K562 (cell line): ENCODE data around the gene TECPR1. TPM values are rescaled to one million over a fixed set of nuclear protein-coding genes. Genes with fewer than 3 reads are reported as not detected.

Experiments
- E2F5 ChIP-seq: sonication (generic); formaldehyde crosslinking; IDR thresholded peaks from 2 replicates; pipeline ENCODE4 v1.8.0; 2022; ENCODE audit warnings: mild to moderate bottlenecking, missing genetic modification reagents
- MNT ChIP-seq, 2 experiments: fragments of 450-650 bp; conservative IDR thresholded peaks; 2 replicates each; pipeline ENCODE4 v1.6.1; 2017; ENCODE audit warnings: mild to moderate bottlenecking in 2 of 2, moderate library complexity in 2 of 2
- PHF8 ChIP-seq: fragments of 200-600 bp; sonication (generic); IDR thresholded peaks from 2 replicates; pipeline ENCODE4 v1.6.1; 2012; ENCODE audit warnings: mixed run types, mild to moderate bottlenecking, inconsistent platforms, low read length, moderate library complexity, borderline replicate concordance
- ZNF121 ChIP-seq: sonication (generic); formaldehyde crosslinking; conservative IDR thresholded peaks from 2 replicates; pipeline ENCODE4 v1.8.0; 2022; ENCODE audit warnings: missing genetic modification reagents
- ZNF224 ChIP-seq: sonication (generic); formaldehyde crosslinking; IDR thresholded peaks from 2 replicates; pipeline ENCODE4 v1.8.0; 2022; ENCODE audit warnings: mild to moderate bottlenecking, missing genetic modification reagents
- ZNF232 ChIP-seq: sonication (generic); formaldehyde crosslinking; IDR thresholded peaks from 2 replicates; pipeline ENCODE4 v1.8.0; 2022; ENCODE audit warnings: mild to moderate bottlenecking, missing genetic modification reagents
- ZNF592 ChIP-seq: fragments of 450-650 bp; IDR thresholded peaks from 2 replicates; pipeline ENCODE4 v1.6.1; 2017; ENCODE audit warnings: antibody characterized with exemption, mild to moderate bottlenecking
- polyA plus RNA-seq, 8 experiments: library from polyadenylated mRNA; depleted of rRNA in 4 of 8; stranded (reverse) in 5 of 8; unstranded in 3 of 8; fragments of >200 nt; fragmentation: Nextera tagmentation in 2 of 8; fragmentation: Illumina TruSeq in 1 of 8; extraction: Ambion mirVana in 2 of 8; extraction: Trizol in 1 of 8; gene quantifications; 2 replicates each; pipeline versions ENCODE4 v1.2.1 to v1.2.3, GENCODE V29; 2011 to 2014; ENCODE audit warnings: inconsistent platforms in 1 of 8, missing spikeins in 1 of 8
- total RNA-seq, 7 experiments: library from RNA; depleted of rRNA in 6 of 7; stranded (reverse); fragments of >200 nt in 6 of 7; fragmentation: Illumina TruSeq in 2 of 7; extraction: Trizol in 2 of 7; gene quantifications; 2 replicates each; pipeline versions ENCODE4 v1.2.1 to v1.2.3, GENCODE V29; 2011 to 2021; ENCODE audit warnings: low replicate concordance in 1 of 7

The TECPR1 gene
- total and polyA plus RNA-seq, 9 of the 15 experiments (the other 6 are each of a cell fraction or from before 2014, with no cell fraction given), result 0.17 to 15.0 (median 2.2) TPM

GRCh38 chr7:98170966-98171365 is 81.1 kb downstream of the TECPR1 start (continued):
- TF ChIP-seq MNT (conservative IDR thresholded peaks at IDR 0.05) (no peak), PHF8 (no peak), ZNF121 (no peak), E2F5 (CRISPR knock-in tag) (no peak), ZNF224 (no peak), ZNF232 (no peak), ZNF592 (no peak)
